ENCODE data around the gene C10orf90.
A peak's percentile ranks its signal among the peaks of the same experiment; 100 is the strongest.

C10orf90 gene, protein sequence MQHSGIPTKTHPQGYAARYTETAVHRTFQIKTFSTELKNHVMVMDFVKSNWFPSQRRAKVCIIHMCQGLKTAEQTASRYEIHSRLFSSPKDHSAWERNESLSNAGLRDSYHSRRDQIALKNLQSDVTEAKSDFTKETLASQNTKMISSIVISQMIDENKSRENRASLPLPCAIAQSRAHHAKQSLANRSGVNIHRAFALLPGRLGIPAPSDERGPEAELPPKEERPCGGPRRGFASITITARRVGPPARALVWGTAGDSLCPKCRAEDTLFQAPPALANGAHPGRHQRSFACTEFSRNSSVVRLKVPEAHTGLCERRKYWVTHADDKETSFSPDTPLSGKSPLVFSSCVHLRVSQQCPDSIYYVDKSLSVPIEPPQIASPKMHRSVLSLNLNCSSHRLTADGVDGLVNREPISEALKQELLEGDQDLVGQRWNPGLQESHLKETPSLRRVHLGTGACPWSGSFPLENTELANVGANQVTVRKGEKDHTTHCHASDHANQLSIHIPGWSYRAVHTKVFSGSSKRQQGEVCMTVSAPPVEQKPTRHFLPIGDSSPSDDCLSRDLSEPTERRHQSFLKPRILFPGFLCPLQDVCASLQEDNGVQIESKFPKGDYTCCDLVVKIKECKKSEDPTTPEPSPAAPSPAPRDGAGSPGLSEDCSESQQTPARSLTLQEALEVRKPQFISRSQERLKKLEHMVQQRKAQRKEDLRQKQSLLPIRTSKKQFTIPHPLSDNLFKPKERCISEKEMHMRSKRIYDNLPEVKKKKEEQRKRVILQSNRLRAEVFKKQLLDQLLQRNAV

DNA sequence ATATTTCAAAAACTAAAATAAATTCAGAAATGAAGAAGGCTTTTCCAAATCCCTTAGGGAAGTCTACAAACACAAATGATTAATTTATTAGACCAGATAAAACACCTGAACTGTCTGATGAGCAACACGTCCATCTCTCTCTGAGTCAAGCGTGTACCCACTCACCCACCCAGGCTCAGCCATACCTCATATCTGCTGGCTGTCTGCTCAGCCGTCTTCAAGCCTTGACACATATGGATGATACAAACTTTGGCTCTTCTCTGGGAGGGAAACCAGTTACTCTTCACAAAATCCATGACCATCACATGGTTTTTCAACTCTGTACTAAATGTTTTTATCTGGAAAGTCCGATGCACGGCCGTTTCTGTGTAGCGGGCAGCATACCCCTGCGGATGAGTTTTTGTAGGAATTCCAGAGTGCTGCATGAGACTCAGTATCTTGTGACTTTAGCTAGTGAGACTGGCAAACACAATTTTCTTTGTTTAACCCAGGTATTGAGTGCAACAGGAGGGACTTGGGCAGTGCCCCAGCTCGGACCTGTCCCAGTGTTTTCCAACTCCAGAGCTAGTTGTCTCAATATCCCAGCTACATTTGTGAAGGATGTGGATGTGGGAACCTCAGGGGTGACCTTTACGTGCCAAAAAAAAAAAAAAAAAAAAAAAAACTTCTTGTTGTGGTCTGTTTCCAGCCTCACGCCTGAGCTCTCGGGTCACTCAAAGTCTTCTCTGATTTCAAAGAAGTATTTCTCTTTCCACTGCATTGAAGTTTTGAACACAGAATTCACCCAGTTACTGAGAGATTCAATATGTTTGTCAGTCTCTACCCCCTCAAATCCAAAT lies at the start of gene C10orf90:
Gene C10orf90, minus strand, starts transcription at position 638 of the 839 bp plus-strand sequence. Its CDS starts 213 bp downstream, at position 425.
- Histone ChIP-seq H3K4me1 (no peaks in the 10 kb centered on the region), H3K27me3 (no peaks in the 10 kb centered on the region), H3K9ac (no peak within 1 kb of the TSS), H3K4me3 (no peak within 1 kb of the TSS), H4K20me1 (no peaks in the 10 kb centered on the region), H3K9me3 (replicated peaks in 1 of 11) (peaks cover 0 to 12% (median 0%) of the 10 kb centered on the region in 11 experiments; a peak in 3 of 22 replicates), H3K36me3 (no peaks in the 10 kb centered on the region), H3K4me2 (no peak within 1 kb of the TSS), H3K27ac (no peak within 1 kb of the TSS)
- TF ChIP-seq Cebpa-rat (IDR thresholded peaks at IDR 0.05) = no peak

- Histone ChIP-seq H4K20me1 (no peaks in the 10 kb centered on the region), H3K4me2 (peak overlapping the region in 1 of 11 experiments; percentile 84; a peak in 1 of 22 replicates), H3K4me3 (no peak overlapping the region), H3K27me3 (no peaks in the 10 kb centered on the region), H3K27ac (no peak overlapping the region), H3K9me3 (replicated peaks in 1 of 11) (peaks cover 0 to 7% (median 0%) of the 10 kb centered on the region in 11 experiments; a peak in 3 of 22 replicates), H3K9ac (no peak overlapping the region), H3K4me1 (peaks cover 13 to 29% (median 23%) of the 10 kb centered on the region in 10 experiments), H3K36me3 (no peaks in the 10 kb centered on the region)
- TF ChIP-seq Cebpa-rat (IDR thresholded peaks at IDR 0.05) = no peak
Measured at GRCh38 chr10:126716366-126716765, 45.9 kb upstream of the C10orf90 start.

DNA sequence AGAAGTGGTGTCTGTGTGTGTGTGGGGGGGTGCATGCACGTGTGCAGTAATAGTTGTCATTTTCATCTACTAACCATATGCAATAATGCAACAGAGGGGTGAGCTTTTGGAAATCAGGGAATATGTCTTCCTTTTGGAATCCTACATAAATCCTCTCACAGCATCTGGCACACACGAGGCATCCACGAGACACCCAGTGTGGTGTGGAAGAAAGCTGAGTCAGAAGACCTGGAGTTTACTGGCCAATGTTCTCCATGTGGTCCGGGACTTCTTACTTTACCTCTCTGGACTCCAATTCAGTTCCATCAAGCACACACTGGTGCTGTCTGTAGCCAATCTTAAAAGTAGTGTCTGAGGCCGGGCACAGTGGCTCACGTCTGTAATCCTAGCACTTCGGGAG lies 43.1 kb upstream of the C10orf90 start:
- H3K4me2 ChIP-seq = peak overlapping the region; percentile 59 to 84 (median 78); a peak in 15 of 22 replicates
- H3K4me1 ChIP-seq = peaks cover 13 to 27% (median 23%) of the 10 kb centered on the region in 10 experiments
- no peak overlapping the region for H3K4me3 ChIP-seq
- H3K36me3 ChIP-seq = no peaks in the 10 kb centered on the region
- no peaks in the 10 kb centered on the region for H3K27me3 ChIP-seq
- peaks cover 0 to 17% (median 0%) of the 10 kb centered on the region in 11 experiments; a peak in 5 of 22 replicates for H3K9me3 ChIP-seq (replicated peaks in 1 of 11)
- H3K9ac ChIP-seq = no peak overlapping the region
- H4K20me1 ChIP-seq = no peaks in the 10 kb centered on the region
- no peak overlapping the region for H3K27ac ChIP-seq
- no peak for TF ChIP-seq Cebpa-rat (IDR thresholded peaks at IDR 0.05)

DNA sequence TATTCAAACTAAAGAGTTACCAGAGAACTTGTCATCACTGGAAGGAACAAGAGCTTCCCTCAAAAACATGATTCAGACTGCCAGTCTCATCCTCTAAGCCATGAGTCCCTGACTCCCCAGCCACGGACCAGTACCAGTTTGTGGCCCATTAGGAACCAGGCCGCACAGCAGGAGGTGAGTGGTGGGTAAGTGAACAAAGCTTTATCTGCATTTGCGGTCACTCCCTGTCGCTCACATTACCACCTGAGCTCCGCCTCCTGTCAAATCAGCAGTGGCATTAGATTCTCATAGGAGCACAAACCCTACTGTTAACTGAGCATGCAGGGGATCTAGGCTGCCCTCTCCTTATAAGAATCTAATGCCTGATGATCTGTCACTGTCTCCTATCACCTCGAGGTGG lies 42.2 kb upstream of the C10orf90 start:
- peaks cover 13 to 27% (median 23%) of the 10 kb centered on the region in 10 experiments for H3K4me1 ChIP-seq
- H3K36me3 ChIP-seq = no peaks in the 10 kb centered on the region
- no peak overlapping the region for H3K27ac ChIP-seq
- TF ChIP-seq Cebpa-rat (IDR thresholded peaks at IDR 0.05) = no peak
- H3K4me2 ChIP-seq = no peak overlapping the region
- H3K4me3 ChIP-seq = no peak overlapping the region
- peaks cover 0 to 13% (median 0%) of the 10 kb centered on the region in 11 experiments; a peak in 5 of 22 replicates for H3K9me3 ChIP-seq (replicated peaks in 1 of 11)
- no peak overlapping the region for H3K9ac ChIP-seq
- no peaks in the 10 kb centered on the region for H3K27me3 ChIP-seq
- H4K20me1 ChIP-seq = no peaks in the 10 kb centered on the region

GRCh38 chr10:126705951-126706565 lies 35.6 kb upstream of the C10orf90 start:
- Histone ChIP-seq H3K36me3 (no peaks in the 10 kb centered on the region), H3K4me1 (0 out of 20 replicates have a peak, but pooled peaks cover 0 to 3% (median 0%) of the 10 kb centered on the region in 10 experiments), H3K4me2 (no peak overlapping the region), H4K20me1 (no peaks in the 10 kb centered on the region), H3K9ac (no peak overlapping the region), H3K9me3 (replicated peaks in 1 of 11) (peaks cover 0 to 9% (median 0%) of the 10 kb centered on the region in 11 experiments; a peak in 5 of 22 replicates), H3K4me3 (no peak overlapping the region), H3K27ac (no peak overlapping the region), H3K27me3 (no peaks in the 10 kb centered on the region)
- TF ChIP-seq Cebpa-rat (IDR thresholded peaks at IDR 0.05) = no peak

DNA sequence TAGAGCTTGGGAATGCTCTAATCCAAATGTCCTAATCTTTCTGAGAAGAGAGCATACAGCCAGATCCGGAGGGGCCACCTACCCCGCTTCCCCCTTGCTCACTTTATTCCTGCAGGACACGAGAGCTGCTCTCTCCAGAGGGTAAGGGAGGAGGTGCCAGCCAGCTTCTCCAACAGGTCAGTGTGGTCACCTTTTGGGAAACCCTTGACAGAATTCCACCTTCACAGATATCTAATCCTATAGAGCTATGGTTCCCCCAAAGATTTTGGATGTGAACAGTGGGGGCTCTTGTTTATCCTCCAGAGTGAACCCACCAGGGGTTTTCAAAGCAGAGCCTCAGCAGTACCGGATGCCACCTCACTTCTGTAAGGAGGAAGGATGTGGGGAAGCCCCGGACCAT lies 34.6 kb upstream of the C10orf90 start:
- Histone ChIP-seq H3K36me3 (no peaks in the 10 kb centered on the region), H3K9ac (no peak overlapping the region), H3K4me3 (no peak overlapping the region), H3K9me3 (replicated peaks in 1 of 11) (no peaks in the 10 kb centered on the region), H3K4me1 (0 out of 20 replicates have a peak, but pooled peaks cover 0 to 3% (median 0%) of the 10 kb centered on the region in 10 experiments), H4K20me1 (no peaks in the 10 kb centered on the region), H3K4me2 (no peak overlapping the region), H3K27me3 (no peaks in the 10 kb centered on the region), H3K27ac (no peak overlapping the region)
- no peak for TF ChIP-seq Cebpa-rat (IDR thresholded peaks at IDR 0.05)

DNA sequence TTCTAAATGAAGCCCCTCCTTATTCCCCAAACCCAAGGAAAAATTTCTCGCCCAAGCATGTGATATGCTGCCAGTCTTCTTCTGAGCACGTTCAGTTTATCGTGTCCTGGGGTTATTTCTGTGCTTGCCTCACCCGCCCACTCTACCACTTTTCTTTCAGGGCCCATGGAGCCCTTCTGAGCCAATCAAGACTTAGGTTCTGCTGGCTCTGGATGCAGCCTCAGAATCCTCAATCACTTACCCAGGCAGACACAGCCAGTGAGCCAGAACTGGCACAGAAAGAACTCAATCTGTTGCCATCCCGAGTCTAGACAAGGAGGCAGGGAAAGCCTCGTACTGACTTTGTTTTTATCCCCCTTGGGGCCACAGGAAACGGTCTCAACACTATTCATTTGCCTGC lies 34.2 kb upstream of the C10orf90 start:
- H3K36me3 ChIP-seq = no peaks in the 10 kb centered on the region
- no peak for TF ChIP-seq Cebpa-rat (IDR thresholded peaks at IDR 0.05)
- H4K20me1 ChIP-seq = no peaks in the 10 kb centered on the region
- H3K9ac ChIP-seq = no peak overlapping the region
- no peak overlapping the region for H3K27ac ChIP-seq
- H3K9me3 ChIP-seq (replicated peaks in 1 of 11) = no peaks in the 10 kb centered on the region
- no peak overlapping the region for H3K4me2 ChIP-seq
- no peaks in the 10 kb centered on the region for H3K27me3 ChIP-seq
- H3K4me3 ChIP-seq = no peak overlapping the region
- 0 out of 20 replicates have a peak, but pooled peaks cover 0 to 3% (median 0%) of the 10 kb centered on the region in 10 experiments for H3K4me1 ChIP-seq

GRCh38 chr10:126702181-126702580 lies 31.7 kb upstream of the C10orf90 start:
- Histone ChIP-seq H4K20me1 (no peaks in the 10 kb centered on the region), H3K27ac (no peak overlapping the region), H3K4me3 (no peak overlapping the region), H3K36me3 (no peaks in the 10 kb centered on the region), H3K9me3 (replicated peaks in 1 of 11) (no peaks in the 10 kb centered on the region), H3K4me2 (no peak overlapping the region), H3K9ac (no peak overlapping the region), H3K27me3 (no peaks in the 10 kb centered on the region), H3K4me1 (0 out of 20 replicates have a peak, but pooled peaks cover 0 to 3% (median 0%) of the 10 kb centered on the region in 10 experiments)
- TF ChIP-seq Cebpa-rat (IDR thresholded peaks at IDR 0.05) = no peak
